WTC11 (cell line): ENCODE data around the gene LAMA2. TPM values are rescaled to one million over a fixed set of nuclear protein-coding genes. Genes with fewer than 3 reads are reported as not detected.

Experiments used
- ATAC-seq: fragments of 200-7000 bp; cut with Tn5 transposase; 2 replicates; pipeline ENCODE4 v1.10.0; 2021; ENCODE audit warnings: mild to moderate bottlenecking, moderate library complexity
- CTCF ChIA-PET: fragments of 300-600 bp; sonication (Branson Sonifier 250); formaldehyde crosslinking; loops from one replicate; lab custom pipeline; 2021; ENCODE audit warnings: antibody characterized with exemption; lab: Charles Lee
- POLR2A ChIA-PET: fragments of 350-600 bp; sonication (Branson Sonifier 250); formaldehyde crosslinking; loops from one replicate; lab custom pipeline; 2021; ENCODE audit warnings: antibody characterized with exemption; lab: Charles Lee
- DNase-seq: peaks from one replicate; pipeline ENCODE4 v3.0.0; 2021; ENCODE audit warnings: low spot score
- H3K27ac Mint-ChIP-seq: 2 replicates; pipeline ENCODE4 v1.8.0; 2021; ENCODE audit warnings: mixed read lengths
- H3K27me3 Mint-ChIP-seq: 2 replicates; pipeline ENCODE4 v1.8.0; 2021; ENCODE audit warnings: low read depth, mild to moderate bottlenecking, moderate library complexity, mixed read lengths
- H3K36me3 Mint-ChIP-seq: 2 replicates; pipeline ENCODE4 v1.8.0; 2021; ENCODE audit warnings: mixed read lengths
- H3K4me1 Mint-ChIP-seq: 2 replicates; pipeline ENCODE4 v1.8.0; 2022; ENCODE audit warnings: mixed read lengths
- H3K4me3 Mint-ChIP-seq: 2 replicates; pipeline ENCODE4 v1.8.0; 2021; ENCODE audit warnings: mild to moderate bottlenecking, moderate library complexity, mixed read lengths
- H3K9me3 Mint-ChIP-seq: 2 replicates; pipeline ENCODE4 v1.8.0; 2021; ENCODE audit warnings: mixed read lengths
- CREB1 ChIP-seq: sonication (generic); formaldehyde crosslinking; IDR thresholded peaks from 2 replicates; pipeline ENCODE4 v1.8.0; 2023; ENCODE audit warnings: mild to moderate bottlenecking, missing genetic modification reagents
- ELF4 ChIP-seq: sonication (generic); formaldehyde crosslinking; IDR thresholded peaks from 2 replicates; pipeline ENCODE4 v1.8.1; 2022; ENCODE audit warnings: low read depth, mild to moderate bottlenecking, moderate library complexity, missing genetic modification reagents
- FOXK1 ChIP-seq: sonication (generic); formaldehyde crosslinking; IDR thresholded peaks from 2 replicates; pipeline ENCODE4 v1.8.0; 2022; ENCODE audit warnings: mild to moderate bottlenecking, moderate library complexity, missing genetic modification reagents
- GTF2I ChIP-seq: fragments of 250-450 bp; sonication (Bioruptor Pico); conservative IDR thresholded peaks from 2 replicates; pipeline ENCODE4 v1.4.0; 2021; ENCODE audit warnings: mild to moderate bottlenecking
- JAZF1 ChIP-seq: fragments of 250-450 bp; sonication (Bioruptor Pico); IDR thresholded peaks from 2 replicates; pipeline ENCODE4 v1.9.0; 2021; ENCODE audit warnings: moderate library complexity, mild to moderate bottlenecking, inconsistent platforms
- MYBL2 ChIP-seq: sonication (generic); formaldehyde crosslinking; IDR thresholded peaks from 2 replicates; pipeline ENCODE4 v1.8.1; 2023; ENCODE audit warnings: mild to moderate bottlenecking, moderate library complexity, missing genetic modification reagents
- NR1H2 ChIP-seq: sonication (generic); formaldehyde crosslinking; IDR thresholded peaks from 2 replicates; pipeline ENCODE4 v1.9.0; 2021; ENCODE audit warnings: mild to moderate bottlenecking, moderate library complexity, missing genetic modification reagents
- RORB ChIP-seq: fragments of 250-450 bp; sonication (Bioruptor Pico); IDR thresholded peaks from 2 replicates; pipeline ENCODE4 v1.9.0; 2021; ENCODE audit warnings: mild to moderate bottlenecking
- SP1 ChIP-seq: sonication (generic); formaldehyde crosslinking; conservative IDR thresholded peaks from 2 replicates; pipeline ENCODE4 v1.8.1; 2022; ENCODE audit warnings: missing genetic modification reagents
- TEAD4 ChIP-seq: sonication (generic); formaldehyde crosslinking; IDR thresholded peaks from 2 replicates; pipeline ENCODE4 v1.8.0; 2022; ENCODE audit warnings: mild to moderate bottlenecking, missing genetic modification reagents
- ZNF263 ChIP-seq: sonication (generic); formaldehyde crosslinking; IDR thresholded peaks from 2 replicates; pipeline ENCODE4 v1.8.1; 2022; ENCODE audit warnings: low read depth, mild to moderate bottlenecking, moderate library complexity, missing genetic modification reagents
- ZNF317 ChIP-seq: sonication (generic); formaldehyde crosslinking; IDR thresholded peaks from 2 replicates; pipeline ENCODE4 v1.8.1; 2023; ENCODE audit warnings: low read depth, mild to moderate bottlenecking, moderate library complexity, missing genetic modification reagents, borderline replicate concordance
- total RNA-seq: library from RNA; stranded (reverse); gene quantifications from 3 replicates; pipeline ENCODE4 v1.2.3, GENCODE V29; 2021
- TF ChIP-seq, protein P1 (sequence below): sonication (generic); formaldehyde crosslinking; conservative IDR thresholded peaks from 2 replicates; pipeline ENCODE4 v1.8.1; 2022; ENCODE audit warnings: mild to moderate bottlenecking, missing genetic modification reagents
- TF ChIP-seq, protein P2 (sequence below): sonication (generic); formaldehyde crosslinking; IDR thresholded peaks from 2 replicates; pipeline ENCODE4 v1.8.0; 2022; ENCODE audit warnings: mild to moderate bottlenecking, missing genetic modification reagents
- TF ChIP-seq, protein P3 (sequence below): fragments of 250-450 bp; sonication (Bioruptor Pico); IDR thresholded peaks from 2 replicates; pipeline ENCODE4 v1.8.0; 2021; ENCODE audit warnings: mild to moderate bottlenecking
- TF ChIP-seq, protein P4 (sequence below): sonication (generic); formaldehyde crosslinking; IDR thresholded peaks from 2 replicates; pipeline ENCODE4 v1.8.1; 2023; ENCODE audit warnings: mild to moderate bottlenecking, missing genetic modification reagents, moderate library complexity
- TF ChIP-seq, protein P5 (sequence below): sonication (generic); formaldehyde crosslinking; IDR thresholded peaks from 2 replicates; pipeline ENCODE4 v1.8.1; 2023; ENCODE audit warnings: mild to moderate bottlenecking, moderate library complexity, missing genetic modification reagents
- TF ChIP-seq, protein P6 (sequence below): fragments of 250-450 bp; sonication (Bioruptor Pico); IDR thresholded peaks from 2 replicates; pipeline ENCODE4 v1.9.0; 2021; ENCODE audit warnings: mild to moderate bottlenecking, borderline replicate concordance

LAMA2 gene
- total RNA-seq, 1 experiment from 2014 or later: 6.6 TPM

DNA sequence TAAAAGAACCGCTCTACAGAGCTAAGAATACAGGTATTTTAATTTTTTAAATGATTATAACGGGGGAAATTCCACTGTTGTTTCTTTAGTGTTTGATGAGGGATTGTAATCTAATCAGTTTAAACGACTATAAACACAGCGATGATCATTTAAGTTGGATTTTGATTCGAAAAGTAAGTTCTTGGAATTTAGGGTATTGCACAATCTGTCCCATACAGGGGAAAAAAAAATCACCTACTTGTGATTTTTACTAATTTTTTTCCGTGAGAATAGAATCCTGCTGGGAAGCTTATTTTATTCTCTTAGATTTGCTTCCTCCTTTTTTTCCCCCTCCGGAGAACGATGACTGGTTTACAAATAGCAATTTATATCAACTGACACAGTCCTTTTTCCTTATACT lies 108.0 kb downstream of the LAMA2 start (continued):
- TF ChIP-seq GTF2I (CRISPR knock-in tag) (no peak), RORB (CRISPR knock-in tag) (no peak), SP1 (CRISPR knock-in tag) (no peak), ELF4 (CRISPR knock-in tag) (no peak), NR1H2 (no peak)
- TF ChIP-seq, protein P1, sequence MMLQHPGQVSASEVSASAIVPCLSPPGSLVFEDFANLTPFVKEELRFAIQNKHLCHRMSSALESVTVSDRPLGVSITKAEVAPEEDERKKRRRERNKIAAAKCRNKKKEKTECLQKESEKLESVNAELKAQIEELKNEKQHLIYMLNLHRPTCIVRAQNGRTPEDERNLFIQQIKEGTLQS (CRISPR knock-in tag): no peak
- TF ChIP-seq, protein P2, sequence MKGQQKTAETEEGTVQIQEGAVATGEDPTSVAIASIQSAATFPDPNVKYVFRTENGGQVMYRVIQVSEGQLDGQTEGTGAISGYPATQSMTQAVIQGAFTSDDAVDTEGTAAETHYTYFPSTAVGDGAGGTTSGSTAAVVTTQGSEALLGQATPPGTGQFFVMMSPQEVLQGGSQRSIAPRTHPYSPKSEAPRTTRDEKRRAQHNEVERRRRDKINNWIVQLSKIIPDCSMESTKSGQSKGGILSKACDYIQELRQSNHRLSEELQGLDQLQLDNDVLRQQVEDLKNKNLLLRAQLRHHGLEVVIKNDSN (CRISPR knock-in tag): no peak
- TF ChIP-seq, protein P3, sequence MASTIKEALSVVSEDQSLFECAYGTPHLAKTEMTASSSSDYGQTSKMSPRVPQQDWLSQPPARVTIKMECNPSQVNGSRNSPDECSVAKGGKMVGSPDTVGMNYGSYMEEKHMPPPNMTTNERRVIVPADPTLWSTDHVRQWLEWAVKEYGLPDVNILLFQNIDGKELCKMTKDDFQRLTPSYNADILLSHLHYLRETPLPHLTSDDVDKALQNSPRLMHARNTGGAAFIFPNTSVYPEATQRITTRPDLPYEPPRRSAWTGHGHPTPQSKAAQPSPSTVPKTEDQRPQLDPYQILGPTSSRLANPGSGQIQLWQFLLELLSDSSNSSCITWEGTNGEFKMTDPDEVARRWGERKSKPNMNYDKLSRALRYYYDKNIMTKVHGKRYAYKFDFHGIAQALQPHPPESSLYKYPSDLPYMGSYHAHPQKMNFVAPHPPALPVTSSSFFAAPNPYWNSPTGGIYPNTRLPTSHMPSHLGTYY: no peak

DNA sequence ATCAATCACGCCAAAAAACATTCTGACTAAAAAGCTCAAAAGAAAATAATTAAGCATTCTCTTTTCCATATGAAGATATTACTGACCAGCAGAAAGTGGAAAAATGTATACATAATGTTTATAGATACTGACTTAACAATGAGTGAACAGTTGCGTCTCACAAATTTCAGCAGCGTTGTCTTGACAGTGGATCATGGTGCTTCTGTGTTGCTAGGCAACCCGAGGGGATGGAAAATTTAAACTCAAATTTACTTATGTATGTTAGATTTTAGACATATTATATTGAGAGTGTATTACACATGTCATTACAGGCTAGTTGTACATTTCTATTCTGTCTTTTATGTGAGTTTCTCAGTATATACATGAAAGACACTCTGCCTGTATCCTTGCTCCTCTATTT lies 110.2 kb downstream of the LAMA2 start:
- H3K36me3 Mint-ChIP-seq: peaks cover 20% of the 10 kb centered on the region
- CTCF ChIA-PET: no interaction called here
- H3K9me3 Mint-ChIP-seq: peaks cover 19% of the 10 kb centered on the region
- no peak for TF ChIP-seq CREB1 (CRISPR knock-in tag)
- TF ChIP-seq ZNF263 (CRISPR knock-in tag): no peak
- TF ChIP-seq, protein P4, sequence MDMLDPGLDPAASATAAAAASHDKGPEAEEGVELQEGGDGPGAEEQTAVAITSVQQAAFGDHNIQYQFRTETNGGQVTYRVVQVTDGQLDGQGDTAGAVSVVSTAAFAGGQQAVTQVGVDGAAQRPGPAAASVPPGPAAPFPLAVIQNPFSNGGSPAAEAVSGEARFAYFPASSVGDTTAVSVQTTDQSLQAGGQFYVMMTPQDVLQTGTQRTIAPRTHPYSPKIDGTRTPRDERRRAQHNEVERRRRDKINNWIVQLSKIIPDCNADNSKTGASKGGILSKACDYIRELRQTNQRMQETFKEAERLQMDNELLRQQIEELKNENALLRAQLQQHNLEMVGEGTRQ (CRISPR knock-in tag): no peak
- no peak for TF ChIP-seq JAZF1 (CRISPR knock-in tag)
- TF ChIP-seq TEAD4 (CRISPR knock-in tag): no peak
- no peak for TF ChIP-seq ZNF317
- TF ChIP-seq MYBL2 (CRISPR knock-in tag): no peak
- TF ChIP-seq, protein P5, sequence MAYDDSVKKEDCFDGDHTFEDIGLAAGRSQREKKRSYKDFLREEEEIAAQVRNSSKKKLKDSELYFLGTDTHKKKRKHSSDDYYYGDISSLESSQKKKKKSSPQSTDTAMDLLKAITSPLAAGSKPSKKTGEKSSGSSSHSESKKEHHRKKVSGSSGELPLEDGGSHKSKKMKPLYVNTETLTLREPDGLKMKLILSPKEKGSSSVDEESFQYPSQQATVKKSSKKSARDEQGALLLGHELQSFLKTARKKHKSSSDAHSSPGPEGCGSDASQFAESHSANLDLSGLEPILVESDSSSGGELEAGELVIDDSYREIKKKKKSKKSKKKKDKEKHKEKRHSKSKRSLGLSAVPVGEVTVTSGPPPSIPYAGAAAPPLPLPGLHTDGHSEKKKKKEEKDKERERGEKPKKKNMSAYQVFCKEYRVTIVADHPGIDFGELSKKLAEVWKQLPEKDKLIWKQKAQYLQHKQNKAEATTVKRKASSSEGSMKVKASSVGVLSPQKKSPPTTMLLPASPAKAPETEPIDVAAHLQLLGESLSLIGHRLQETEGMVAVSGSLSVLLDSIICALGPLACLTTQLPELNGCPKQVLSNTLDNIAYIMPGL (CRISPR knock-in tag): no peak
- no peak for ATAC-seq
- no peak overlapping the region for H3K27ac Mint-ChIP-seq
- H3K4me3 Mint-ChIP-seq: no peak overlapping the region
- POLR2A ChIA-PET: no interaction called here
- peaks cover 5% of the 10 kb centered on the region for H3K4me1 Mint-ChIP-seq
- no peak for DNase-seq
- H3K27me3 Mint-ChIP-seq: no peaks in the 10 kb centered on the region

DNA sequence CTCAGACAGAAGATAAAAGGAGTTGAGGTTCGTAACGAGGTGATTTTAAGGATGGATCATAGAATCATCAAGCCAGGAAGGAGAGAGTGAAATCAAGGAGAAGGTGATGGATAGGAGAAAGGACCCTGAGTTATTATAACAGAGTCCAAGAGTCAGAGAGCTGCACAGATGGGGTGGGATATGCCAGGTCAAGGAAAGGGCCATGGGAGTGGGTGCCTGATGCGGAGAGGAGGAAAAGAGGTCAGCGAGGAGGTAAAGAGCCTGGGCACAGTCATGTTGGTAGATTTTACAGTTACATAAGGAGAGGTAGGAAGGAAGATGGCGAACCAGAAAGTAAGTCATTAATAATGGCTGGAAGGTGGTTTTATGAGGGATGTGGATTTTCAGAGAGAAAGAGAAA lies 114.9 kb downstream of the LAMA2 start:
- ChIA-PET POLR2A (interaction anchor here (0.6 kb wide), 1 partner anchor 644 kb away, joined by 8 read pairs; no protein-coding TSS in a partner anchor), CTCF (no interaction called here)
- Mint-ChIP-seq H3K36me3 (peaks cover 22% of the 10 kb centered on the region), H3K27ac (no peak overlapping the region; the same call in 1 of the 2 replicates)
- TF ChIP-seq FOXK1 (CRISPR knock-in tag): no peak
- TF ChIP-seq, protein P6, sequence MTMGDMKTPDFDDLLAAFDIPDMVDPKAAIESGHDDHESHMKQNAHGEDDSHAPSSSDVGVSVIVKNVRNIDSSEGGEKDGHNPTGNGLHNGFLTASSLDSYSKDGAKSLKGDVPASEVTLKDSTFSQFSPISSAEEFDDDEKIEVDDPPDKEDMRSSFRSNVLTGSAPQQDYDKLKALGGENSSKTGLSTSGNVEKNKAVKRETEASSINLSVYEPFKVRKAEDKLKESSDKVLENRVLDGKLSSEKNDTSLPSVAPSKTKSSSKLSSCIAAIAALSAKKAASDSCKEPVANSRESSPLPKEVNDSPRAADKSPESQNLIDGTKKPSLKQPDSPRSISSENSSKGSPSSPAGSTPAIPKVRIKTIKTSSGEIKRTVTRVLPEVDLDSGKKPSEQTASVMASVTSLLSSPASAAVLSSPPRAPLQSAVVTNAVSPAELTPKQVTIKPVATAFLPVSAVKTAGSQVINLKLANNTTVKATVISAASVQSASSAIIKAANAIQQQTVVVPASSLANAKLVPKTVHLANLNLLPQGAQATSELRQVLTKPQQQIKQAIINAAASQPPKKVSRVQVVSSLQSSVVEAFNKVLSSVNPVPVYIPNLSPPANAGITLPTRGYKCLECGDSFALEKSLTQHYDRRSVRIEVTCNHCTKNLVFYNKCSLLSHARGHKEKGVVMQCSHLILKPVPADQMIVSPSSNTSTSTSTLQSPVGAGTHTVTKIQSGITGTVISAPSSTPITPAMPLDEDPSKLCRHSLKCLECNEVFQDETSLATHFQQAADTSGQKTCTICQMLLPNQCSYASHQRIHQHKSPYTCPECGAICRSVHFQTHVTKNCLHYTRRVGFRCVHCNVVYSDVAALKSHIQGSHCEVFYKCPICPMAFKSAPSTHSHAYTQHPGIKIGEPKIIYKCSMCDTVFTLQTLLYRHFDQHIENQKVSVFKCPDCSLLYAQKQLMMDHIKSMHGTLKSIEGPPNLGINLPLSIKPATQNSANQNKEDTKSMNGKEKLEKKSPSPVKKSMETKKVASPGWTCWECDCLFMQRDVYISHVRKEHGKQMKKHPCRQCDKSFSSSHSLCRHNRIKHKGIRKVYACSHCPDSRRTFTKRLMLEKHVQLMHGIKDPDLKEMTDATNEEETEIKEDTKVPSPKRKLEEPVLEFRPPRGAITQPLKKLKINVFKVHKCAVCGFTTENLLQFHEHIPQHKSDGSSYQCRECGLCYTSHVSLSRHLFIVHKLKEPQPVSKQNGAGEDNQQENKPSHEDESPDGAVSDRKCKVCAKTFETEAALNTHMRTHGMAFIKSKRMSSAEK (CRISPR knock-in tag): no peak
- TF ChIP-seq, all 79 proteins: peak for 0
- no peak for ATAC-seq
- Mint-ChIP-seq H3K27me3 (no peaks in the 10 kb centered on the region), H3K4me1 (peaks cover 7% of the 10 kb centered on the region), H3K9me3 (peaks cover 20% of the 10 kb centered on the region), H3K4me3 (peak overlapping the region; percentile 40)
- no peak for DNase-seq
